Uterus (tissue), 4 donors: ENCODE measurements around the gene FOXN3. TPM values are rescaled to one million over a fixed set of nuclear protein-coding genes. Genes with fewer than 3 reads are reported as not detected.

ENCODE experiments used
- DNase-seq, 2 donors: peaks; one replicate each; pipeline ENCODE4 v3.0.0-alpha.2; 2019 to 2020
- H3K27ac ChIP-seq, 2 donors: fragments of 200-600 bp; sonication (generic); 1 replicate in 1 of 2; 2 replicates in 1 of 2; pipeline ENCODE4 v1.5.1; 2016 to 2018
- H3K27me3 ChIP-seq, 2 donors: fragments of 200-600 bp; sonication (generic); one replicate each; pipeline ENCODE4 v1.5.1; 2018 to 2019; ENCODE audit warnings: control low read depth in 1 of 2
- H3K36me3 ChIP-seq, 2 donors: fragments of 200-600 bp; sonication (generic); one replicate each; pipeline ENCODE4 v1.5.1; 2019; ENCODE audit warnings: control low read depth in 1 of 2
- H3K4me1 ChIP-seq, 2 donors: fragments of 200-600 bp; sonication (generic); one replicate each; pipeline ENCODE4 v1.5.1; 2018 to 2019; ENCODE audit warnings: control low read depth in 1 of 2
- H3K4me3 ChIP-seq, 2 donors: fragments of 200-600 bp; sonication (generic); 1 replicate in 1 of 2; 2 replicates in 1 of 2; pipeline ENCODE4 v1.5.1; 2018 to 2019; ENCODE audit warnings: mild to moderate bottlenecking in 1 of 2
- H3K9me3 ChIP-seq, 2 donors: fragments of 200-600 bp; sonication (generic); one replicate each; pipeline ENCODE4 v1.5.1; 2019; ENCODE audit warnings: control low read depth in 1 of 2
- POLR2A ChIP-seq, 2 donors: fragments of 450-650 bp; IDR thresholded peaks; one replicate each; pipeline ENCODE4 v1.6.1; 2016; ENCODE audit warnings: antibody characterized with exemption in 2 of 2, mild to moderate bottlenecking in 1 of 2, moderate library complexity in 1 of 2
- intact Hi-C: fragments of 100-400 bp; cut with DNase I; formaldehyde crosslinking; loops from one replicate; pipeline ENCODE4 v1.15.1; 2023; ENCODE audit warnings: low total_unique reads
- total RNA-seq, 4 donors: library from RNA; depleted of rRNA in 3 of 4; stranded (reverse); fragments of >200 nt in 3 of 4; gene quantifications; one replicate each; pipeline versions ENCODE4 v1.1.0 to v1.2.4, GENCODE V29; 2014 to 2023
- TF ChIP-seq, protein P1 (sequence below), 4 experiments: fragments of 200-600 bp in 2 of 4; fragments of 450-650 bp in 2 of 4; sonication (generic) in 2 of 4; IDR thresholded peaks; one replicate each; pipeline ENCODE4 v1.5.1; 2016 to 2019; ENCODE audit warnings: antibody characterized with exemption in 4 of 4, mild to moderate bottlenecking in 2 of 4, moderate library complexity in 1 of 4
- donor health status: DM: yes; HTN: yes; CAD: no.

FOXN3 gene
- total RNA-seq, 4 donors from 2014 or later, result 37.7 to 103 (median 74.9) TPM

GRCh38 chr14:89110110-89110509, 306.9 kb downstream of the FOXN3 start:
- no peak for DNase-seq
- H3K4me1 ChIP-seq, result no peaks in the 10 kb centered on the region
- no peak overlapping the region for H3K4me3 ChIP-seq
- no peaks in the 10 kb centered on the region for H3K36me3 ChIP-seq
- no peak overlapping the region for H3K27ac ChIP-seq
- H3K9me3 ChIP-seq, result no peaks in the 10 kb centered on the region
- intact Hi-C loops, result no loop called here
- TF ChIP-seq POLR2A (IDR thresholded peaks at IDR 0.05), result no peak
- TF ChIP-seq, protein P1, sequence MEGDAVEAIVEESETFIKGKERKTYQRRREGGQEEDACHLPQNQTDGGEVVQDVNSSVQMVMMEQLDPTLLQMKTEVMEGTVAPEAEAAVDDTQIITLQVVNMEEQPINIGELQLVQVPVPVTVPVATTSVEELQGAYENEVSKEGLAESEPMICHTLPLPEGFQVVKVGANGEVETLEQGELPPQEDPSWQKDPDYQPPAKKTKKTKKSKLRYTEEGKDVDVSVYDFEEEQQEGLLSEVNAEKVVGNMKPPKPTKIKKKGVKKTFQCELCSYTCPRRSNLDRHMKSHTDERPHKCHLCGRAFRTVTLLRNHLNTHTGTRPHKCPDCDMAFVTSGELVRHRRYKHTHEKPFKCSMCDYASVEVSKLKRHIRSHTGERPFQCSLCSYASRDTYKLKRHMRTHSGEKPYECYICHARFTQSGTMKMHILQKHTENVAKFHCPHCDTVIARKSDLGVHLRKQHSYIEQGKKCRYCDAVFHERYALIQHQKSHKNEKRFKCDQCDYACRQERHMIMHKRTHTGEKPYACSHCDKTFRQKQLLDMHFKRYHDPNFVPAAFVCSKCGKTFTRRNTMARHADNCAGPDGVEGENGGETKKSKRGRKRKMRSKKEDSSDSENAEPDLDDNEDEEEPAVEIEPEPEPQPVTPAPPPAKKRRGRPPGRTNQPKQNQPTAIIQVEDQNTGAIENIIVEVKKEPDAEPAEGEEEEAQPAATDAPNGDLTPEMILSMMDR (IDR thresholded peaks at IDR 0.05), result no peak
- no peaks in the 10 kb centered on the region for H3K27me3 ChIP-seq

DNA sequence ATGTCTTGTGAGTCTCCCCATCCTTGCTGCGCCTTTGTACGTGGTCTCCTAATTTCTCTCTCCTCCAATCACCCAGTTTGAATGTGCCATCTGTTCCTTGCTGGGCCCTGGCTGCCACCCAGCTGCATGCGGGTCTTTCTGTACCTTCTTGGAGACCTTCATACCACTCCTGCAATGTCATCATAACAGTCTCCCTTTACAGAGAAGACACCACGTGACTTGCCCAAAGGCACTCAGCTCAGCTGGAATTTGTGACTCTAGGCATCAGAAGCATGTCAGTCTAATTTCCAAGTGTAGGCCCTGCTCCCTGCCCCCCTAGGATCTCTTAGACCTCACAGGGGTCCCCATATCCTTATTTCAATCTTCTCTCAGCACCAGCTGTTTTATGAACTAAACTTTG, 308.4 kb downstream of the FOXN3 start:
- DNase-seq, result no peak
- no peaks in the 10 kb centered on the region for H3K36me3 ChIP-seq
- intact Hi-C loops, result no loop called here
- no peaks in the 10 kb centered on the region for H3K4me1 ChIP-seq
- no peaks in the 10 kb centered on the region for H3K27me3 ChIP-seq
- TF ChIP-seq, protein P1 (IDR thresholded peaks at IDR 0.05), result no peak
- TF ChIP-seq POLR2A (IDR thresholded peaks at IDR 0.05), result no peak
- H3K9me3 ChIP-seq, result no peaks in the 10 kb centered on the region
- no peak overlapping the region for H3K4me3 ChIP-seq
- H3K27ac ChIP-seq, result no peak overlapping the region

- Histone ChIP-seq H3K27me3 (no peaks in the 10 kb centered on the region), H3K36me3 (no peaks in the 10 kb centered on the region), H3K4me3 (no peak overlapping the region), H3K4me1 (no peaks in the 10 kb centered on the region), H3K27ac (no peak overlapping the region), H3K9me3 (no peaks in the 10 kb centered on the region)
- no peak for DNase-seq
- intact Hi-C loops, result no loop called here
- TF ChIP-seq, protein P1 (IDR thresholded peaks at IDR 0.05), result no peak
- TF ChIP-seq POLR2A (IDR thresholded peaks at IDR 0.05), result no peak
Measured at GRCh38 chr14:89107626-89108025, 309.4 kb downstream of the FOXN3 start.
